Upper lobe of right lung (tissue), 1 donor: Measurements from ENCODE around the gene ATF7IP. TPM values are rescaled to one million over a fixed set of nuclear protein-coding genes. Genes with fewer than 3 reads are reported as not detected.
A peak's percentile ranks its signal among the peaks of the same experiment; 100 is the strongest.

Source experiments
- ATAC-seq: fragments of 200-7000 bp; cut with Tn5 transposase; one replicate; pipeline ENCODE4 v1.9.1; 2020; ENCODE audit warnings: mild to moderate bottlenecking, moderate library complexity
- DNase-seq: peaks from one replicate; pipeline ENCODE4 v3.0.0-alpha.2; 2020
- H3K27ac ChIP-seq: fragments of 200-600 bp; one replicate; pipeline ENCODE4 v1.8.0; 2022
- H3K27me3 ChIP-seq: fragments of 200-600 bp; one replicate; pipeline ENCODE4 v1.8.0; 2022; ENCODE audit warnings: mild to moderate bottlenecking
- H3K36me3 ChIP-seq: fragments of 200-600 bp; one replicate; pipeline ENCODE4 v1.8.0; 2022
- H3K4me1 ChIP-seq: fragments of 200-600 bp; one replicate; pipeline ENCODE4 v1.8.0; 2022
- H3K4me3 ChIP-seq: fragments of 200-600 bp; one replicate; pipeline ENCODE4 v1.8.0; 2022; ENCODE audit warnings: mild to moderate bottlenecking
- H3K9me3 ChIP-seq: fragments of 200-600 bp; one replicate; pipeline ENCODE4 v1.8.0; 2022
- intact Hi-C: fragments of 100-400 bp; cut with DNase I; formaldehyde crosslinking; loops from one replicate; pipeline ENCODE4 v1.11.0; 2022
- total RNA-seq: library from RNA; stranded (reverse); fragmentation: NEBNext Ultra II Directional; extraction: Animal tissue kit (Norgen Biotek cat#: 25700); gene quantifications from one replicate; pipeline ENCODE4 v1.2.1, GENCODE V29; 2021
- TF ChIP-seq, protein P1 (sequence below): fragments of 200-600 bp; IDR thresholded peaks from one replicate; pipeline ENCODE4 v1.8.0; 2022; ENCODE audit warnings: antibody characterized with exemption
- donor health status: DM: no; HTN: yes; CAD: no; lungs with severe emphysema.

Gene ATF7IP
- total RNA-seq, 1 donor from 2014 or later, result 64.0 TPM

DNA sequence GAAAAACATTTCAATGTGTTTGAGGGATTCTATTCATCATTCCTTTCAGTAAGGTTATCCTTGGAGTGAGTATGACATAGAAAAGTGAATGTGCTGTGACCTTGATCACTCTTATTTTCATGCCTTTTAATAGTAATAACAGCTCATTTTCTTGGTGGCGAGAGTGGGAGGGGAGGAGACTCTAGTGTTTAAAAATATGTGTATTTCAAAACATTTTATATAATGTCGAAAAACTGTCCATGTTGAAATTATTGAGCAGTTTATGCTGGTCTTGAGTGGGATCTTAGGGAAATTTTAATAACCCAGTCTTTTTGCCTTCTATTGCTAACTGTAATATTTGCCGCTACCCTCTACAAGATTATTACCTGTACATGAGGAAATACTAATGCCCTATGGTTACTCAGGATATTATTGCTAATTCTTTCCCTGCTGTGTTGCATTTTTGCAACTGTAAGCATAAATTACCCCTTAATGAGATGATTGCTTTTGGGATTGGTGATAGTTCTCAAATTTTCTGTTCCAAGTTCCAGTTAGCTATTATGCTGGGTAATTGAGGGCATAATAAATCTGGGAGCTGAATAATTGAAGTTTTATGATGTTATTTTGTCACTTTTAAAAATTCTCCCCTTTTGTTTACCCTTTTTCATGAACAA is 21.9 kb downstream of the ATF7IP start:
- H3K4me3 ChIP-seq, result no peak overlapping the region
- H3K27ac ChIP-seq, result no peak overlapping the region
- H3K27me3 ChIP-seq, result no peaks in the 10 kb centered on the region
- DNase-seq, result no peak
- no peak for ATAC-seq
- H3K4me1 ChIP-seq, result peaks cover 4% of the 10 kb centered on the region
- H3K9me3 ChIP-seq, result no peaks in the 10 kb centered on the region
- intact Hi-C loops, result no loop called here
- no peaks in the 10 kb centered on the region for H3K36me3 ChIP-seq
- TF ChIP-seq, protein P1, sequence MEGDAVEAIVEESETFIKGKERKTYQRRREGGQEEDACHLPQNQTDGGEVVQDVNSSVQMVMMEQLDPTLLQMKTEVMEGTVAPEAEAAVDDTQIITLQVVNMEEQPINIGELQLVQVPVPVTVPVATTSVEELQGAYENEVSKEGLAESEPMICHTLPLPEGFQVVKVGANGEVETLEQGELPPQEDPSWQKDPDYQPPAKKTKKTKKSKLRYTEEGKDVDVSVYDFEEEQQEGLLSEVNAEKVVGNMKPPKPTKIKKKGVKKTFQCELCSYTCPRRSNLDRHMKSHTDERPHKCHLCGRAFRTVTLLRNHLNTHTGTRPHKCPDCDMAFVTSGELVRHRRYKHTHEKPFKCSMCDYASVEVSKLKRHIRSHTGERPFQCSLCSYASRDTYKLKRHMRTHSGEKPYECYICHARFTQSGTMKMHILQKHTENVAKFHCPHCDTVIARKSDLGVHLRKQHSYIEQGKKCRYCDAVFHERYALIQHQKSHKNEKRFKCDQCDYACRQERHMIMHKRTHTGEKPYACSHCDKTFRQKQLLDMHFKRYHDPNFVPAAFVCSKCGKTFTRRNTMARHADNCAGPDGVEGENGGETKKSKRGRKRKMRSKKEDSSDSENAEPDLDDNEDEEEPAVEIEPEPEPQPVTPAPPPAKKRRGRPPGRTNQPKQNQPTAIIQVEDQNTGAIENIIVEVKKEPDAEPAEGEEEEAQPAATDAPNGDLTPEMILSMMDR, result no peak

DNA sequence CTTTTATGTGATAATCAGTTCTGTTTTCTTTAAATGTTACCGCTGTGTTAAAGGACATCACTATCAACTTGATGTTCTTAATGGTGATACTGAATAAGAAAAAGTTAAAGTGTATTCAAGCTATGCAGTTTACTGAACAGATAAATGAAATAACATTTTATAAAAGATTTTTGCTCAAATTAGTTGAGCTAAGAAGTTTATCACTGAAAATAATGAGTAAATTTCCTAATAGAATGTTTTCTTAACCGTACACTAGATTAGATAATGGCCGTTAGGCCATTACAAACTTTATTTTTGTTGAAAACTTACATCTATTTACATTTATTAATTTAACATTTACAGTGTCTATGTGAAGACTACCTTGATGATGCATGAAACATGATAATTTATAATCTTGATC is 25.0 kb downstream of the ATF7IP start:
- TF ChIP-seq, protein P1, result no peak
- no peaks in the 10 kb centered on the region for H3K36me3 ChIP-seq
- peak overlapping the region; percentile 9 for H3K27ac ChIP-seq
- H3K4me1 ChIP-seq, result peaks cover 20% of the 10 kb centered on the region
- H3K4me3 ChIP-seq, result no peak overlapping the region
- DNase-seq, result no peak
- H3K9me3 ChIP-seq, result no peaks in the 10 kb centered on the region
- intact Hi-C loops, result no loop called here
- H3K27me3 ChIP-seq, result no peaks in the 10 kb centered on the region
- ATAC-seq, result no peak

DNA sequence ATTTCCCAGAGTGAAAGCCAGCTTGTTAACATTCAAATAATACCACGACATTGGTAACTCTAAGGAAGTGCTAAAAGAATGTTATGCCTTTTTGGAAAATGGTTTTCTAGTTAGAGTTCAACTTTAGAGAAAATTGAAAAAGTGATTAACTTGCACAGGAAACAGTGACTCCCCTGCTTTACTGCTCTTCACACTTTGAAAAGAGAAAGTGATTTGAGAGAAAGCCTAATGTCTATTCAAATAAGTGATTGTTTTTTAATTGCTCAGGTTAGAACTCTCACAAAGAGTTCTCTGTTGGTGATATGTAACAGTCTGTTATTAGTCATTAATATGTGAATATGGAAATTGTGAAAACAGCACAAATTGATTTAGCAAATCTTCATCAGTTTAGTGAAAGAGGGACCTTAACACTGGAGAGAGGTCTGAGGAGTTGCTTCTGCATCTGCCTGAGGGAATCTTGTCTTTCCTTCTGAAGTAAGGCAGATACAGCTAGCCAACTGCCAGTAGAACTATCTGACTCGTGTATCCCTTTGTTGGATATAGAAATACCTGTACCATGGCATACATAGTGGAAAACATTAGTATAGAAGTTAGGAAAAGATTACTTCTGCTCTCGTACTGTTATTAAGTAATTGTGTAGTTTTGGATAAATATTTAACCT is 25.5 kb downstream of the ATF7IP start:
- intact Hi-C loops, result no loop called here
- peaks cover 21% of the 10 kb centered on the region for H3K4me1 ChIP-seq
- no peaks in the 10 kb centered on the region for H3K9me3 ChIP-seq
- DNase-seq (no peak), ATAC-seq (no peak)
- peak overlapping the region; percentile 9 for H3K27ac ChIP-seq
- H3K4me3 ChIP-seq, result no peak overlapping the region
- TF ChIP-seq, protein P1, result no peak
- H3K27me3 ChIP-seq, result no peaks in the 10 kb centered on the region
- no peaks in the 10 kb centered on the region for H3K36me3 ChIP-seq

DNA sequence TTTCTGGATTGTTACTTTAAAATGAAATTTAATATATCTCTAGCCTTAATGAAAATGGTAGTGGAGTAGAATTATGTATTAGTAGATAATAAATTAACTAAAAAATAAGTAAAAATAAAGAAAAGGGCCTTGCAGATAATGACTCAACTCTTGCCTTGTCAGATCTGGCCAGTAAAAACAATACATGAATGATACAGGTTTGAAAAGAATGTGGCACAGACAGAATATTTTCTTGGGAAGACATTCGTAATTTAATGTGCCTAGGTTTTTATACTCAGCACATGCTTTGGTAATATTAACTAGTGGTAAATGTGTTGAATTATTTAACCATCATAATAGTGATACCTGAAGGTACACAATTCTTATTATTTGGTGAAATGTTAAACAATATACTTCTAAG is 28.3 kb downstream of the ATF7IP start:
- H3K9me3 ChIP-seq, result peaks cover 1% of the 10 kb centered on the region
- H3K27me3 ChIP-seq, result no peaks in the 10 kb centered on the region
- no peak for ATAC-seq
- H3K27ac ChIP-seq, result peak overlapping the region; percentile 38
- H3K4me3 ChIP-seq, result no peak overlapping the region
- no peak for DNase-seq
- peaks cover 30% of the 10 kb centered on the region for H3K4me1 ChIP-seq
- TF ChIP-seq, protein P1, result no peak
- intact Hi-C loops, result no loop called here
- H3K36me3 ChIP-seq, result no peaks in the 10 kb centered on the region

DNA sequence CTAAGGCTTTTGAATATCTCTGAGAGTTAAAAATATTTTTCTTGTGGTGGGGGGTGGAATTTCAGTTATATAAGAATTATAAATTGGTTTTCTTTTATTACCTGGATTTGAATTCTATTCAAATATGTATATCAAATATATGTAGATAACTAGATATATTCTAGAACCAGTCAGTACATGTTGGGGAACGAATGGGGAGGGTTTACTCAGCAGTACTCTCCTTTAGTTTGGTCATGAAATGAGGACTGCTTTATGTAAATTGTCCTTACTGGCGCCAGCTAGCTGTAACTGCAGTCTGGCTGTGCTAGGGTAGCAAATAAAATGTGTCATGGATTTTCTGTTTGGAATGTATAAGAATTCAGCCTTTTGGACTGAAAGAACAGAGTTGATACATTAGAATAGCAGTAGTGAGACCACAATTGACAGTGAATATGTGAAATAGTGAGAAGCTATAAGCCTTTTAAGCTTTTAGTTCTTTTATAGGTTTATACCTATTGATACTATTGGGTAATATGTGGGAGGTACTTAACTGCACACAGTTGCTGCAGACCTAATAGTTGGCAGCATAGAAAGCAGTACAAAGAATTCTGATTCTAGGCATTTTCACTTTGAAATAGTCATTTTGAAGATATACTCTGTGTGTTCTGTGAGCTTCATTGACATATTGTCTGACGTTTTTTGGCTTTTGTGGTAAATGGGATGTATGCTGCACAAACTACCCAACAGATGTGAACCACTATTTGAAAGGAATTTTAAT is 29.0 kb downstream of the ATF7IP start:
- peak overlapping the region; percentile 25 for H3K4me3 ChIP-seq
- DNase-seq, result no peak

More for the DNA sequence above, 29.0 kb downstream of the ATF7IP start:
- Histone ChIP-seq H3K4me1 (peaks cover 30% of the 10 kb centered on the region), H3K9me3 (peaks cover 9% of the 10 kb centered on the region), H3K27me3 (no peaks in the 10 kb centered on the region), H3K36me3 (no peaks in the 10 kb centered on the region), H3K27ac (peak overlapping the region; percentile 38)
- ATAC-seq, result peak; percentile 88
- TF ChIP-seq, protein P1, result peak; percentile 16
- intact Hi-C loops, result no loop called here
